ENCODE measurements around the gene SLC15A1.

DNA sequence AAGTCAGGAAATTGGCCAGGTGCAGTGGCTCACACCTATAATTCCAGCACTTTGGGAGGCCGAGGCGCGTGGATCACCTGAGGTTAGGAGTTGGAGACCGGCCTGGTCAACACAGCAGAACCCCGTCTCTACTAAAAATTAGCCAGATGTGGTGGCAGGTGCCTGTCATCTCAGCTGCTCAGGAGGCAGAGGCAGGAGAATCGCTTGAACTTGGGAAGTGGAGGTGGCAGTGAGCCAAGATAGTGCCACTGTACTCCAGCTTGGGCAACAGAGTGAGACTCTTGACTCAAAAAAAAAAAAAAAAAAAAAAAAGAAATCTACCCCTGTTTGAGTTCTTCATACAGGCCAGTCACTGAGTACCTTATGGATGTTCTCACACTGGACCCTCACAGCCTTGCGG is 42.0 kb downstream of the SLC15A1 start:
- TF ChIP-seq, protein P1, sequence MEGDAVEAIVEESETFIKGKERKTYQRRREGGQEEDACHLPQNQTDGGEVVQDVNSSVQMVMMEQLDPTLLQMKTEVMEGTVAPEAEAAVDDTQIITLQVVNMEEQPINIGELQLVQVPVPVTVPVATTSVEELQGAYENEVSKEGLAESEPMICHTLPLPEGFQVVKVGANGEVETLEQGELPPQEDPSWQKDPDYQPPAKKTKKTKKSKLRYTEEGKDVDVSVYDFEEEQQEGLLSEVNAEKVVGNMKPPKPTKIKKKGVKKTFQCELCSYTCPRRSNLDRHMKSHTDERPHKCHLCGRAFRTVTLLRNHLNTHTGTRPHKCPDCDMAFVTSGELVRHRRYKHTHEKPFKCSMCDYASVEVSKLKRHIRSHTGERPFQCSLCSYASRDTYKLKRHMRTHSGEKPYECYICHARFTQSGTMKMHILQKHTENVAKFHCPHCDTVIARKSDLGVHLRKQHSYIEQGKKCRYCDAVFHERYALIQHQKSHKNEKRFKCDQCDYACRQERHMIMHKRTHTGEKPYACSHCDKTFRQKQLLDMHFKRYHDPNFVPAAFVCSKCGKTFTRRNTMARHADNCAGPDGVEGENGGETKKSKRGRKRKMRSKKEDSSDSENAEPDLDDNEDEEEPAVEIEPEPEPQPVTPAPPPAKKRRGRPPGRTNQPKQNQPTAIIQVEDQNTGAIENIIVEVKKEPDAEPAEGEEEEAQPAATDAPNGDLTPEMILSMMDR (IDR thresholded peaks at IDR 0.05) = no peak
- TF ChIP-seq POLR2AphosphoS5 (IDR thresholded peaks at IDR 0.05) = no peak
